GDM1 (cell line): ENCODE measurements around the gene NRCAM.

Experiments
- DNase-seq: peaks from one replicate; lab custom pipeline; 2025; lab: John Stamatoyannopoulos, UW

Gene NRCAM

DNA sequence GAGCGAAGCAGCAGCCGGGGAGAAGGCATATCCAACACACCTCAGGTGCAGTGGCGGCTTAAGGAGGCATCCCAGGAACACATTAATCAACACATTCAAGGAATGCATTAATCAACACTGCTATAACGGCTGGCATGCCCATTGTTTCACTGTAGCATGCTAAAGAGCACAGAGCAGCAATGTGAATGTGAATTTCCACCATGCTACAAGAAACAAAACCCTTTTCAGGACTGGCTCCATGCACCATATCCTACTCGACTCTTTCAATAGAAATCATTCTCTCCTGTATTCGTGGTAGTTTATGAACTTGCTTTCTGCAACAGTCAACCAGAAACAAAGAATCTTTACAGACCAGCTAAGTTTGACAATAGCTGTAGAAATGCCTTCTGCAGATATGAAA, 149.0 kb downstream of the NRCAM start:
- DNase-seq: no peak

DNA sequence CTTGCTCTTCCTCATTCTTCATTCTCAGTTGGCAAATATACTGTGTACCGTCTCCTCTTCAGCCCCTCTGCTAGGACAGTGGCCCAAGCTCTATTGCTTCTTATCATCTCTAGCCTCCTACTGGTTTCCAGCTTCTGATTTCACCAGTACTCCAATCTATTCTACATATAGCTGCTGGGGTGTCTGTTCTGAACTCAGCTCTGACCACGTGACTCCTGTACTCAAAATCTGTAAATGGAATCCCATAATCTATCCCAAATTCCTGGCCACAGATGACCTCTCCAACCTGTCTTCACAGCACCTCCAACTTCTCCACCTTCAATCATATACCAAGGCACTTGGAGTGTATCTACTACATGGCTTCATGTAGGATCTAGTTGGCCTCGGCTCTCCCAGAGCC, 152.9 kb downstream of the NRCAM start:
- DNase-seq: no peak

DNA sequence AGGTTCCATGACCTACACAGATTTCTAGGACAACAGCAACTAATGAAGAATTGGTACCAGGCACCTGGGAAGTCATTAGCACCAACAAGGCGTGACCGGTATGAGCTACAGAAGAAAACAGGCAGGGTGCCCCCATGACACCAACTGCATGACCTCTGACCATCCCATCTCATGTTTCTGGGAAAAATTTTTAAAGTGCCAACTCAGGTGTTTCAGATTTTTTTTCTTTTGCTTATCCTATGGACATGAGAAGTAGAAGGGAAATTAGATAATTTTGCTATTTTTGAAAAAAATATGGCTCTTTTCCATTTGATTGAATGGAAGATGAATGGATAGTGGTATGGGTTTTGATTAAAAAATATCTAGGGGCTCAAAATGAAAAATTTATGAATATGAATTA, 154.8 kb downstream of the NRCAM start:
- DNase-seq: no peak

DNA sequence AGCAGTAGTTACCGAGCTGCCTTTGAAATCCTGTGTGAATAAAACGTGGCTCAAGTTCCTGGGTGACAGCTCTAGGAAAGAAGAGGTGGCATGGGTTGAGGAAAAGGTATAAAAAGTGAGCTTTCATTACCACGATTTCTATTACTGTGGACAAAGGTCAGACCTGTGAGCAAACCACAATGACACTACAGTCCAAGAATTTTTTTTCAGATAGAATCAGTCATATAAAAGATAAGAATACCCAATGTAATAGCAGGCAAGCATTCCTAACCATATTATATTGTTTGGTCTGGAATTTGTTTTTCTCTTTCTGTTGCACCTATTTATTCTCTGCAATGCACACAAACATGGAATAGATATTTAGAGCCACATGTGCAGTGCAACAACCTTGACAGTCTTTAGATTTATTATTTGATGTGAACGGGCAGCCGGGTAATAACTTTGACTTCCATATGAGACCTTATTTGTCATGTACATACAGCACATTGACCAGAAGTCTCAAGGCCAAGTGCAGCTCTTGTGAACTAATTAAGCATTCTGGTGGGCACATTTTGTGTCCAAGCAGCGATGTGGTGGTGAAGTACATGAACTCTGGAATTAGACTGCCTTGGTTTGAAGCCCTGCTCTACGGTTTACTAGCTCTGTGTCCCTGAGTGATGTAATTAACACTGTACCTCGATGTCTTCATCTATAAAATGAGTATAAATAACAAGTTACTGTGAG, 156.8 kb downstream of the NRCAM start:
- DNase-seq: no peak

DNA sequence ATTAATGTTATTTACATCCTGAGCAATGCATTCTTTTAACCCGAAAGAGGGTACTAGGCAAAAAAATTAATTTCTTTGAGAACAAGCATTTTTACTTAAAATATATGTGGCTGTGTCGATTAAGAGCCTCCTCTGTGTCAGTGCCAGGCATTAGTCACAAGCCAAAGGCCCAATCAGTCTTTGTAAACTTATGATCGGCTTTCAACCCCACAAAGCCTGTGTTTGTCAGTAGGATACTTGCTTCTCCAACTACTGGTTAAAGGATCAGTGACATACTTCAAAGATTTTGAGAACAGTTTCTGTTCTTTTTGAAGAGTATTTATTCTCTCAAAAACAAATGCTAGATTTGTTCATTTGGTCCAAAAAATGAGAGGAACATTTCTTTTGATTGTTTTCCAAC, 159.3 kb downstream of the NRCAM start:
- DNase-seq: no peak

DNA sequence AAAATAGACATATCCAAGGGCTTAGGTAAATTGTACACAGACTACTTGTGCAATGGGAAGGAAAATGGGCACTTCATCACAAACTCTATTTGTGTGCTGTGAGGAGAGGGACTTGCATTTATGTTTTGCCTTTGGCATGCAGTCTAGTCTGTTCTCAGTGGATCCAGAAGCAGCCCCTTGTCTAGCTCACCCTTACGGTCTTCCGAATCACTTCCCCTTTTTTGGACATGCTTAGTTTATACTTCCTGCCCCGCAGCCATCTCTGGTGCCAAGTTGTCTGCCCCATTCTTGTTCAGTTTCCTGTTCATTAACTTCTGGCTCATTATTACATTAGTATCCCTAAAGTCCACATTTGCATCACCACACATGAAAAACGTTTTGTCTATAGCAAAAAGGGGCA, 161.6 kb downstream of the NRCAM start:
- peak; percentile 43 for DNase-seq

DNA sequence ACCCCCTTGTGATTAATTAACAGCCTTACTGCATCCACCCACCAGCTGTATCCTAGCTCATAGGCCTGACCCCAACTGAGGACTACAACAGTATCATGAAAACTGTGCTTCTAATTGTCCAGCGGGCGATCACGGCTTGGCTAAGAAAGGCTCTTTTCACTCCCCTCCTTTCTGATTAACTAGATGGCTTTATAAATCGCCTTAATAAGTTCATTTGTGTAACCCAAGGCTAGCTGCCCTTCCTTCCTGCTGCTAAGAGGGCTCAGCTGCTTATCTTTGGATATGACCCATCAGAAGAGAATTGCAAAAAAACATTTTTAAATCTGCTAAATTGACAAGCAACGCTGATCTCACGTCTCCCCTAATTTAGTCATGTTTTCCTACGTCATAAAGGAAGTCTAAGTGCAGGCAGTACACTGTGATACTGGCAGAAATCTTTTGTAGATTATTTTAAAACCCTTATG, 163.1 kb downstream of the NRCAM start:
- no peak for DNase-seq

DNA sequence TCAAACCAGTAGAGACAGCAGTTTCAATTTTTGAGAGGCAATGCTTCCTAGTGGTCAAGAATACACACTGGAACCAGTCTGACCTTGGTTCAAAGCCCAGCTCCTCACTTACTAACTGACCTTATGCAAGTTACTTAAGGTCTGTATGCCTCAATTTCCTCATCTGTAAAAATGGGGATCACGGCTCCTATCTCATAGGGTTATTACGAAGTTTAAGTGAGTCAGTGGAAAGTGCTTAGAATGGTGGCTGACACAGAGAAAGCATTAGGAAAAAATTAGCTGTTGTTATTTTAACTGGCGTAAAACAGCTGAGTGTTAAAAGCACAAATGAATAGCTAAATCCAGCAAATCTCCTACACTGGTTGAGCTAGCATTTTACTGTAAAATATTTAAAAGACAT, 163.7 kb downstream of the NRCAM start:
- no peak for DNase-seq

DNA sequence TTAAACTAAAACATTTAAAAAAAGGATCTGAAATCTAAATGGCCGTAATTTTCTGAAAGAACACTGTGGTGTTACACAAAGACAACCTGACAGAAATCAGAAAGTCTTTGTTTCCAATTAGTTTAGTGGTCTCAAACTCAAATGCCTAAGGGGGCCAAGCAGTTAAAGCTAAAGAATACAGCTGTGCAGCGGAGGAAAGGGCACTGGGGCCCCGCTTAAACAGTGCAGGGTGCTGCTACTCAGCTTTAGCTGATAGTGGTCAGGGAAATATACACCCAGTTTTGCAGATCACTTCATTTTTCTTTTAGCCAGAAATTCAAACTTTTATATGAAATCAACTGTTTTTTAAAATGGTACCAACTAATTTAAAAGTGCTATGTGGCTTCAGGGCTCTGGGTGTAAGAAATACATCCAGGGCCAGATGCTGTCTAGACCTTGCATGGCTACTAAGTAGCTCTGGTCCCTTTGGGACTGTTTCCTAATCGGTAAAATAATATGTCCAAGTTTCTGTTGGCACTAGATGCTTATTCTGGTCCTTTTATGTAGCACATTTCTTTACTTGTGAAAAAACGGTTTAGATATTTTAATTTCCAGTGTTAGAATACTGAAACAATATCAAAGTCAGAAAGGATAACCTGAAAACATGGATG, 164.3 kb downstream of the NRCAM start:
- DNase-seq: no peak

DNA sequence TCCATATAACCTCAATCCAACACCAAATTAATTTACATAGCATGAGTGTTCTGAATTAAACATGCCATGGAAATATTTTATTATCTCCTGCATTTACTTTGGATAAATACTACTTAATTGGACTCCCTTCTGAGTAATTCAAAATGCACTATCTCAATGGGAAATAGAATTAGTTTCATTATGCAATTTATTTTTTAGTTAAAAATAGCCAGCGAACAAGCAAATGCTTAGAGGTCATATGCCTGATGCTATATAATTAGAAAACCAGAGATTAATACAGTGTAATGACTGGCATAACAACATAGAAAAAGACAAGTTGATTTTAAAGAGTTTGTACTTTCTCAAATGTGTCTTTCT, 165.1 kb downstream of the NRCAM start:
- no peak for DNase-seq

DNA sequence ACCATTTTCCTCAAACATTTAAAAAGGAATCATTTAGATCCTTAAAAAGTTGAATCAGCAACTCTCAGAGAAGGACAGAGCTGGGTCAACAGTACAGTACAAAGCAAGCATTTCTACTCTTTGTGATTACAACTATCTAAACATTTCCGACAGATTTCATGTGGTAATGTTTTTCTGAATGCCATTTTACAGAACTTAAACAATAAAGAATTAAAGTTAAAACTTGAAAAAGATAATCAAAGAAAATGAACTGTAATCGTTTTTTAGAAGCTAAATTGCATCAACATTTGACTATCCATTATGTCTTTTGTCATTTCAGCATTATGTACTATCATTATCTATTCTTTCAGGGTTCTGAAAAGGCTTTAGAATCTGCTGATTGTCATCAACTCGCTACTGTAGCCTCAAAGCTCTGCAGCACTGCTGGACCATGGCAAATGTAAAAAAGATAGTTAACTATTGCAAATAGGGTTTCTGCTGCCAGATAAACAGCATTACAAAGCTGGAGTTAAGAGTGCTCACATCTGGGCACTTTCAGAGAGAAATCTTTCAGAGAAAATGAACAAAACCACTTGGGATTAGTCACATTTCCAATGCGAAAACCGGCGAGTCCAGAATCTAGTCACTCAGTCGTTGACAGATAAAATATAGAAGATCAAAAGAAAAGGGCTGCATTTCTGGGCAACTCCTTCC, 165.6 kb downstream of the NRCAM start:
- DNase-seq: no peak

DNA sequence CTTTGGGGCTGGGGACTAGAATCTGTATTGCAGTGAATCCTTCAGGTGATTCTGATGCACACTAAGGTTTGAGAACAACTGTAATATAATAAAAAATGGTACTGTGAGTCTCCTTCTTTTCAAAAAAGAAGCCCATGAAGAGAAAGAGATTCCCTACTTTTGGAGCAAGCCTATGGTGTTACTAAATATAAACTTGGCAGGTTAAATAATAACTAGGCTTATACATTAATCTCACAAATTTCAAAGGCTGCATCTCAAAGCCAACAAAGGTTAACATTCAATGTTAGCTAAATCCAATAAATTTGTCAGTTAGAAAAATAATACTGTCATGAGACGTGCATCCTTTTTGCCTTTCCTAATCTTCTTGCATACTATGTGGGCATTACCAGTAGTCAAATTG, 166.4 kb downstream of the NRCAM start:
- DNase-seq: no peak

DNA sequence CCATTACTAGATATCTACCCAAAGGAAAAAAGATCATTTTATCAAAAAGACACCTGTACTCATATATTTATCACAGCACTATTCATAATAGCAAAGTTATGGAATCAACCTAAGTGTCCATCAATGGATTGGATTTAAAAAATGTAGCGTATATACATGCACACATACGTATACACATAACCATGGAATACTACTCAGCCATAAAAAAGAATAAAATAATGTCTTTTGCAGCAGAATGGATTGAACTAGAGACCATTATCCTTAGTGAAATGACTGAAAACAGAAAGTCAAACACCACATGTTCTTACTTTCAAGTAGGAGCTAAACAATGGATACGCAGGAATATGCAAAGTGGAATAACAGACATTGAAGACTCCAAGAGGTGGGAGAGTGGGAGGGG, 168.4 kb downstream of the NRCAM start:
- DNase-seq: no peak

DNA sequence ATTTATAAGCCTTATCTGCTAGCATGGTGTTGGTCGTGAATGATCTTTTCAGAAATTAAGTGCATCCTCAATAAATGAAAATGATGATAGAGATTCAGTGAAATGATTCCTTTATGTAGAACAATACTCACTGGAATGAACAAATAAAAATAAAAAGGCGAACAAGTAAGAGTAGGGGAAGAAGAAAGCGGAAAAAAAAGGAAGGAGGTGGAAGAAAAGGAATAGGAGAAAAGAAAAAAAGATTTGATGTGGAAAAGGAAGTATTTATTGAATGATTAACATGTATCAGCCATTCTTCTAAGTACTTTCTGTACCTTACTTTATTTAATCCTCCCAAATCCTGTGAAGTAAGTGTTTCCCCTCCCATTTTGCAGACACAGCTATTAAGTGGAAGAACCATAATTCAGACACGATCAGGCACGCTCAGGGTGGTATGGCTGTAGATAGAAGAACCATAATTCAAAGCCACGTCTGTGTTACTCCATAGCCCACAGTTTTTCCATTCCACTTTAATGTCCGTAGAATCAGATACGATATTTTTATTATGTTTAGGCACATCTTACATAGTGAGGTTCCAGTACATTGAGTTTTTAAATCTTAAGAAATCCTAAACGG, 169.8 kb downstream of the NRCAM start:
- no peak for DNase-seq

DNA sequence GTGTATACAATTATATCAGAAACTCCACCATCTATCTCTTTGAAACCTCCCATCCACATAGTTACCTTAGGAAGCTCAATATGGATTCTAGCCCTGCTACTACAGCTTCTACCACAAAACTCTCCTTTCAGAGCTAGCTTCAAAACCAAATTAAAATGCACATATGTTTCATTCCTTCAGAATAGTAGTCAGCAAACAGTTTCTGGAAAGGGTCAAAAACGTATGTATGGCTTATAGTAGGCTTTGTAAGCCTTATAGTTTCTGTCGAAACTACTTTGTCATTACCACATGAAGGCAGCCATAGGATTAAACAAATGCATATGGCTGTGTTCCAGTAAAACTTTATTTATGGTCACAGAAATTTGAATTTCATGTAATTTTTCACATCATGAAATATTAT, 170.5 kb downstream of the NRCAM start:
- DNase-seq: no peak

DNA sequence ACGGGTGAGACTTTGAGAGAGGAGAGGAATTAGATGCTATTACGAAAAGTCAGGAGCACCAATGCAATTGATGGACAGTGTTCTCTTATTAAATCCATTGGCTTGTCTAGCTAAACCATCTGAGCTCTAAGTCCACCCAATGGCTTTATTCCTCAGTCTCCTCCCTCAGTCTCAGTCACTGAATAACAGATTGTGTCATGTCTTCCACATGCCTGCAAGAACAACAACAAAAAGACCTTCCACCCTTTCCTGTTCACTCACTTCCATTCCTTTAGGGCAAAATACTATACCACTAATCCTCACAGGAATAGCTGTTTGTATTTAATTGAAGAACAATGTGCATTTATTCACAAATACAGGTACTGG, 171.2 kb downstream of the NRCAM start:
- DNase-seq: no peak

DNA sequence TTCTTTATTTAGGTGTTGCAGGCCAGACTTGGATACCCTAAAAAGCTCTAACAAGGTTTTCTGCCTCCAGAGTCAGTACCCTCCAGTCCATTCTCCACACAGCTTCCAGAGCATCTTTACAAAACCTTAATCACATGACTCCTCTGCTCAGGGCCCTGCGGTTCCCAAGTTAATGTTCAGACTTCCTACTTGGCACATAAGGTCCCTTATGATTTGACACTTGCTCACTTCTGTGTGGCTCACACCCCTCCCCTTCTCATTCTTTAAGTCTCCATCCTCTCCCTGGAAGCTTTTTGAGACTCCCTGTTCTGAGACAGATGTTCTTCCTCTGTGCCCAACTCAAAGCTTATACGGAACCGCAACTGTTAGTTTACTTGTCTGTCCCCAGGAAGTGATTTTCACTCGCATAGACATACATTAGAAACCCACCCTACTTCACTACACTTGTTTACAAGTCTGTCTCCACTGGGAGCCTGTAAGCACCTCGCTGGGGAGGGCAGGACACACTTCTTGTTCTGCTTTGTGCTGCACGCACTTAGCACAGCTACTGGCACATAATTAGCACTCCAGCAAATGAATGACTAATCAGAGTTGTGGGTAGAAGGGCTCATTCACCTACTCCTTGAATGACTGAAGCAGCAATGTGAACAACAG, 171.8 kb downstream of the NRCAM start:
- DNase-seq: no peak

DNA sequence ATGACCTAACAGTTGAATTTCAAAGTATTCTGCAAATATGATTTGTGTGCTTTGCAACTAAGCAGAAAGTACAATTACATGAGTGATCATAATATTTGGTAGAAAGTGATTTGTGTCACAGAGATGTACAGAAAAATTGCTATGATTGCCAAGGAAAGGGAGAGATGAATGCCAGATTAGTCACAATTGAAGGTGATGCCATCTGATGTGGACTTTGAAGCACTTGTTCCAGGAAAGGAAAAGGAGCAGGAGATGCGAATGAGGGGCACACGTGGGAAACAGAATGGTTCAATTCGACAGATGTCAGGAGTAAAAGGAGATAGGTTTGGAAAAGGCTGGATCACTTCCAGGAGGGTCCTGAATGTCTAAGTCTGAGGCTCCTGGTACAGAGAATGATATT, 173.0 kb downstream of the NRCAM start:
- DNase-seq: no peak

DNA sequence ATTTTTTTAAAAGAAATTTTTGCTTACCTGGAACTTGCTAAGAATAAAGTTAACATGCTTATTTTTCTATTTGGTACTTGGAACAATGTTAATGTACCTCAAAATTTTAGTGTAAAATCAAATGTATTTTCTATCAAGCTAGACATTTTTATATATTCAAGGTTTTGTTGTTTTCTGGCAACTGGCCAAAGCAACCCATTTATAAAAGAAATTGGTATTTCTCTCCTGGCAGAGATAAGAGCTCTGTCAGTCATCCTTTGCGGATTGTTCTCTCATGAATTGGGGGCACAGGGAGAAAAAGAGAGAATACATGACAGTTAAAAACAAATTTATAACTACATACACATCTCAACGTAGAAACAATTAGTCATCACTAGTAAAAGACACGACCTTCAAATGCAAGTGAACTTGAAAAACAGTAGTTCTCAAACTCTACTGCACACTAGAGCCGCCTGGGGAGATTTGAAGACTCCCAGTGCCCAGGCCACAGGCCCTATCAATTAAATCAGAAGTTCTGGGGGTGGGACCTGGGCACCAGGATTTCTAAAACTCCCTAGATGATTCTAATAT, 173.7 kb downstream of the NRCAM start:
- DNase-seq: no peak

DNA sequence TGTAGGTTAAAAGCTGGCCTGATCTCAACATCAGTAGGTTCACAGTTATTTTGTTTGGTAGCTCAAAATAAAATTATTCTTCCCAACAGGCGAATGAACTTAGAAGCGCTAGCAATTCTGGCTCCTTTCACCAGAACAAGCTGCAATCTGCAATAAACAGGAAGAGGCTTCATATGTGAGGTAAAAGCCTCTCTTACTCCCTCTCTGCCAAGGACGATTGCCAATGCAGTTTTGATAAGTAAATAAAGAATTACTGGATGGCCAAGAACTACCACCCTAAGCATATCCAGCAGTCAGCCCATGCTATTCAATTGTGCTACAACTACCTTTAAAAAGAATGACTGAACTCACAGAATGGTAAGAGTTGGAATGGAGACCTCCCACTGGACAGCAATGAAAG, 176.1 kb downstream of the NRCAM start:
- no peak for DNase-seq

DNA sequence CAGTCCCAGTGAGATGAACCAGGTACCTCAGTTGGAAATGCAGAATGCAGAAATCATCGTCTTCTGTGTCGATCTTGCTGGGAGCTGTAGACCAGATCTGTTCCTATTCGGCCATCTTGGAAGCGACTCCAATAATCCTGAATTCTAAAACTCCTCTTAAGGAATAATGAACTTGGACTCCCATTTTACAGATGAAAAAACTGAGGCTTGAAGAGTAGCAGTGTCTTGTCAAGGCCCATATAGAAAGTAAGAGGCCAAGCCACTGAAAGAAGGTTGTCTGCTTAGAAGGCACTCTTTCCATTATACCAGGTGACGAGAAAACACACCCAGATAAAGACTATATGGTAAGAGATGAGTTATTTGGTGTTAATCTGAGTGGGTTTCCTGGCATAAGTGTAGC, 177.5 kb downstream of the NRCAM start:
- no peak for DNase-seq

DNA sequence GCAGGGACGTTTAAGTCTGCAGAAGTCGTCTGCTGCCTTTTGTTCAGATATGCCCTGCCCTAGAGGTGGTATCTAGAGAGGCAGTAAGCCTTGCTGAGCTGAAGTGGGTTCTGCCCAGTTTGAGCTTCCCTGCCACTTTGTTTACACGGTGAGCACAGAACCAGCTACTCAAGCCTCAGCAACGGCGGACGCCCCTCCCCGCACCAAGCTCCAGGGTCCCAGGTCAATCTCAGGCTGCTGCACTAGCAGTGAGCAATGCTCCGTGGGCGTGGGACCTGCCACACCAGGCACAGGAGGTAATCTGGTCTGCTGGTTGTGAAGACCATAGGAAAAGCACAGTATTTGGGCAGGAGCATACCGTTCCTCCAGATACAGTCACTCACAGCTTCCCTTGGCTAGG, 178.0 kb downstream of the NRCAM start:
- DNase-seq: no peak
